ENCODE measurements around the gene TM9SF1. TPM values are rescaled to one million over a fixed set of nuclear protein-coding genes. Genes with fewer than 3 reads are reported as not detected.

Gene TM9SF1, protein sequence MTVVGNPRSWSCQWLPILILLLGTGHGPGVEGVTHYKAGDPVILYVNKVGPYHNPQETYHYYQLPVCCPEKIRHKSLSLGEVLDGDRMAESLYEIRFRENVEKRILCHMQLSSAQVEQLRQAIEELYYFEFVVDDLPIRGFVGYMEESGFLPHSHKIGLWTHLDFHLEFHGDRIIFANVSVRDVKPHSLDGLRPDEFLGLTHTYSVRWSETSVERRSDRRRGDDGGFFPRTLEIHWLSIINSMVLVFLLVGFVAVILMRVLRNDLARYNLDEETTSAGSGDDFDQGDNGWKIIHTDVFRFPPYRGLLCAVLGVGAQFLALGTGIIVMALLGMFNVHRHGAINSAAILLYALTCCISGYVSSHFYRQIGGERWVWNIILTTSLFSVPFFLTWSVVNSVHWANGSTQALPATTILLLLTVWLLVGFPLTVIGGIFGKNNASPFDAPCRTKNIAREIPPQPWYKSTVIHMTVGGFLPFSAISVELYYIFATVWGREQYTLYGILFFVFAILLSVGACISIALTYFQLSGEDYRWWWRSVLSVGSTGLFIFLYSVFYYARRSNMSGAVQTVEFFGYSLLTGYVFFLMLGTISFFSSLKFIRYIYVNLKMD
- total RNA-seq: 10 to 100 TPM; 16.2 to 40.5 (median 19.2) TPM
- polyA plus RNA-seq: 10 to 100 TPM; 32.1 to 34.4 TPM
- 5.8 reads per million, percentile 26 among the genes with 10 or more reads in this experiment for total RNA-seq

GRCh38 chr14:24195186-24196070 is at the start of gene TM9SF1:
Gene TM9SF1 (minus strand): TSS chr14:24195441. CDS start chr14:24195019, 422 bp downstream.
- Histone ChIP-seq H3K4me3 (ENCODE audit: low read length) (peak within 1 kb of the TSS; percentile 74), H3K27ac (ENCODE audit: low read depth, low read length) (peak within 1 kb of the TSS; percentile 99), H3K4me1 (ENCODE audit: control insufficient read depth in 2 of 2, insufficient read depth in 2 of 2, low read length in 2 of 2) (peaks cover 14 to 16% of the 10 kb centered on the region in 2 donors), H3K36me3 (ENCODE audit: control insufficient read depth in 2 of 3, insufficient read depth in 3 of 3, low read length in 3 of 3) (peaks cover 0 to 26% (median 5%) of the 10 kb centered on the region in 3 experiments), H3K27me3 (ENCODE audit: control insufficient read depth in 2 of 2, insufficient read depth in 2 of 2, low read length in 2 of 2) (no peaks in the 10 kb centered on the region), H3K9me3 (ENCODE audit: control insufficient read depth in 2 of 3, low read length in 3 of 3) (no peaks in the 10 kb centered on the region)
- peak; percentile 86 to 92 (median 90) for DNase-seq
- intact Hi-C loops (cut with micrococcal nuclease): loop anchor here (1.0 kb wide), 10 partner anchors 7 to 104 kb away; partner anchors contain the start of genes CHMP4A (in 2 of the 2), EMC9 (in 2 of the 2), GMPR2 (in 2 of the 2) and IRF9 (in 2 of the 2)
- ChIA-PET POLR2A (interaction anchor here (0.6 to 3.9 kb wide), 32 partner anchors 9 to 893 kb away, joined by 3 to 79 read pairs (median 4); partner anchors contain the start of genes CHMP4A, CIDEB, DCAF11 and EMC9), CTCF (interaction anchor here (0.5 to 2.0 kb wide), 8 partner anchors 12 to 472 kb away, joined by 3 to 6 read pairs (median 4); partner anchors contain the start of genes CHMP4A, IRF9, MDP1 and PSME1)
- Mint-ChIP-seq H3K27ac (peak within 1 kb of the TSS; percentile 88 to 98 (median 98)), H3K4me1 (peaks cover 38 to 69% (median 59%) of the 10 kb centered on the region in 7 donors), H3K4me3 (peak within 1 kb of the TSS; percentile 88 to 97 (median 93)), H3K36me3 (peaks cover 8 to 39% (median 11%) of the 10 kb centered on the region in 5 donors), H3K27me3 (no peaks in the 10 kb centered on the region), H3K9me3 (peaks cover 0 to 1% (median 0%) of the 10 kb centered on the region in 11 donors)
- ATAC-seq: peak; percentile 90

DNA sequence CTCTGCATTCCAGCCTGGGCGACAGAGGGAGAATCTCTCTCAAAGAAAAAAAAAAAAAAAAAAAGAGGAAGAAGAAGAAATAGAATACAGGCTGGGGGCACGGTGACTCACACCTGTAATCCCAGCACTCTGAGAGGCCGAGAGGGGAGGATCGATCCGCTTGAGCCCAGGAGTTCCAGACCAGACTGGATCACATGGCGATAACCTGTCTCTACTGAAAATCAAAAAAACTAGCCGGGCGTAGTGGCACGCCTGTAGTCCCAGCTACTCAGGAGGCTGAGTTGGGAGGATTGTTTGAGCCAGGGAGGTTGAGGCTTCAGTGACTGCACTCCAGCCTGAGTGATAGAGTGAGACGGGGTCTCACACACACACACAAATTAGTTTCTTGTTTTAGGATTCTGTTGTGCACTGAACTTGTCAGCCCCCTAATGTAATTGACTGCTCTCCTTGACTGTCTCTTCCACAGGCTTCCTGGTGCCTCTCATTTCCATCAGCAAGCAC is 48.1 kb upstream of the TM9SF1 start:
- peaks cover 0 to 1% (median 0%) of the 10 kb centered on the region in 11 donors for H3K9me3 Mint-ChIP-seq
- peaks cover 40 to 41% of the 10 kb centered on the region in 2 donors for H3K4me1 ChIP-seq (ENCODE audit: control insufficient read depth in 2 of 2, insufficient read depth in 2 of 2, low read length in 2 of 2)
- peak overlapping the region; percentile 78 for H3K4me3 ChIP-seq (ENCODE audit: low read length)
- peaks cover 16 to 29% (median 20%) of the 10 kb centered on the region in 3 experiments for H3K36me3 ChIP-seq (ENCODE audit: control insufficient read depth in 2 of 3, insufficient read depth in 3 of 3, low read length in 3 of 3)
- peak overlapping the region; percentile 98 for H3K27ac ChIP-seq (ENCODE audit: low read depth, low read length)
- H3K9me3 ChIP-seq (ENCODE audit: control insufficient read depth in 2 of 3, low read length in 3 of 3): no peaks in the 10 kb centered on the region
- peak in 1 of 9 donors; percentile 30 for DNase-seq
- no peaks in the 10 kb centered on the region for H3K27me3 Mint-ChIP-seq
- intact Hi-C loops (cut with micrococcal nuclease): loop anchor here (1.0 to 2.0 kb wide), 3 partner anchors 54 to 433 kb away; no protein-coding TSS in a partner anchor
- POLR2A ChIA-PET: interaction anchor here (0.6 to 7.2 kb wide), 21 partner anchors 10 to 193 kb away, joined by 3 to 125 read pairs (median 8); partner anchors contain the start of genes CBLN3, CHMP4A, DHRS1 and GMPR2
- H3K36me3 Mint-ChIP-seq: peaks cover 3 to 19% (median 6%) of the 10 kb centered on the region in 5 donors
- H3K4me3 Mint-ChIP-seq: peak overlapping the region; percentile 84 to 99 (median 98)
- no peak for ATAC-seq
- no peaks in the 10 kb centered on the region for H3K27me3 ChIP-seq (ENCODE audit: control insufficient read depth in 2 of 2, insufficient read depth in 2 of 2, low read length in 2 of 2)
- peaks cover 34 to 64% (median 58%) of the 10 kb centered on the region in 7 donors for H3K4me1 Mint-ChIP-seq
- H3K27ac Mint-ChIP-seq: peak overlapping the region; percentile 98 to 100 (median 100)
- CTCF ChIA-PET: interaction anchor here (0.6 to 7.9 kb wide), 20 partner anchors 8 to 261 kb away, joined by 3 to 140 read pairs (median 6); partner anchors contain the start of genes CHMP4A, CIDEB, DHRS1 and KHNYN

DNA sequence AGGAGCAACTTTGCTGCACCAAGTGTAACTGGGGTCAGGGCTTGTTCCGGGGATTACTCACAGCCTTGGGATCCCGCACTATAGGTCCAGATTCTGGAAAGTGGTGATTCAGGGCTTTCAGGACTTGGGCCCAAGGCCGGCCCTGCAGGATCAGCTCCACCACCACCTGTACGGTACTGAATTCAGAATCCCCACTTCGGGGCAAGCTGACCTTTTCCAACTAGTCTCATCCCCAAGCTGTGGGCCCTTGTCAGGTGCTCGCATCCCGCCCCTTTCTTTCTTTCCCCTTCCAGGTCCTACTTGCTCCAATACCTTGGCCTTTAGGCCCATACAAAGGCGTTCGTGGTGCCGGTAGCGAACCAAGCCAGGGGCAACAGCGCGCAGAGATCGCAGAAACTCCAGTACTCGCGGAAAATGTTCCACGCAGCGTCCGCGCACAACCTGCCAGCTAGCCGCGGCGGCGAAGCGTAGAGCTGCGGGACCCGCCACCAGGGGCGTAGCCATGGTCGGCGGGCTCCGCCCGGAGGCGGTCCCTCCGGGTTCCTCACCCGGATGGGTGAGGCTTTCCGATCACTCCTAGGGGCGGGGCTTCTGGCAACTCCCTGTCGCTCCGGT is 46.7 kb upstream of the TM9SF1 start:
- no peaks in the 10 kb centered on the region for H3K27me3 Mint-ChIP-seq
- H3K9me3 ChIP-seq (ENCODE audit: control insufficient read depth in 2 of 3, low read length in 3 of 3): no peaks in the 10 kb centered on the region
- H3K9me3 Mint-ChIP-seq: peaks cover 0 to 1% (median 0%) of the 10 kb centered on the region in 11 donors
- H3K4me3 Mint-ChIP-seq: peak overlapping the region; percentile 84 to 99 (median 98)
- POLR2A ChIA-PET: interaction anchor here (0.7 to 7.2 kb wide), 45 partner anchors 8 to 1235 kb away, joined by 3 to 125 read pairs (median 6); partner anchors contain the start of genes ACIN1, C14orf119, CBLN3 and CHMP4A
- H3K36me3 Mint-ChIP-seq: peaks cover 3 to 29% (median 20%) of the 10 kb centered on the region in 5 donors
- peak overlapping the region; percentile 78 for H3K4me3 ChIP-seq (ENCODE audit: low read length)
- peaks cover 16 to 43% (median 20%) of the 10 kb centered on the region in 3 experiments for H3K36me3 ChIP-seq (ENCODE audit: control insufficient read depth in 2 of 3, insufficient read depth in 3 of 3, low read length in 3 of 3)
- CTCF ChIA-PET: interaction anchor here (0.6 to 7.9 kb wide), 36 partner anchors 9 to 695 kb away, joined by 3 to 140 read pairs (median 5); partner anchors contain the start of genes CHMP4A, CIDEB, DCAF11 and DHRS1
- peaks cover 42 to 71% (median 62%) of the 10 kb centered on the region in 7 donors for H3K4me1 Mint-ChIP-seq
- peak overlapping the region; percentile 98 to 100 (median 100) for H3K27ac Mint-ChIP-seq
- peak in 7 of 9 donors; percentile 94 to 98 (median 97) for DNase-seq
- intact Hi-C loops (cut with micrococcal nuclease): loop anchor here (1.0 to 2.0 kb wide), 15 partner anchors 10 to 435 kb away; partner anchors contain the start of genes DCAF11 (in 2 of the 2), GMPR2 (in 2 of the 2), IPO4 (in 2 of the 2) and IRF9 (in 2 of the 2)
- no peaks in the 10 kb centered on the region for H3K27me3 ChIP-seq (ENCODE audit: control insufficient read depth in 2 of 2, insufficient read depth in 2 of 2, low read length in 2 of 2)
- H3K27ac ChIP-seq (ENCODE audit: low read depth, low read length): peak overlapping the region; percentile 98
- peaks cover 40 to 41% of the 10 kb centered on the region in 2 donors for H3K4me1 ChIP-seq (ENCODE audit: control insufficient read depth in 2 of 2, insufficient read depth in 2 of 2, low read length in 2 of 2)
- ATAC-seq: peak; percentile 89

GRCh38 chr14:24240110-24240918 is 45.1 kb upstream of the TM9SF1 start:
- Mint-ChIP-seq H3K4me1 (peaks cover 52 to 85% (median 67%) of the 10 kb centered on the region in 7 donors), H3K27ac (peak overlapping the region in 8 of 9 donors; percentile 51 to 100 (median 84)), H3K4me3 (peak overlapping the region; percentile 13 to 99 (median 87)), H3K9me3 (peaks cover 0 to 1% (median 0%) of the 10 kb centered on the region in 11 donors), H3K36me3 (peaks cover 11 to 39% (median 32%) of the 10 kb centered on the region in 5 donors), H3K27me3 (no peaks in the 10 kb centered on the region)
- no peaks in the 10 kb centered on the region for H3K9me3 ChIP-seq (ENCODE audit: control insufficient read depth in 2 of 3, low read length in 3 of 3)
- intact Hi-C loops (cut with micrococcal nuclease): no loop called here
- DNase-seq: no peak
- POLR2A ChIA-PET: interaction anchor here (2.5 to 7.2 kb wide), 9 partner anchors 7 to 190 kb away, joined by 15 to 125 read pairs (median 27); partner anchors contain the start of genes CBLN3, CHMP4A, CIDEB and DHRS1
- H3K36me3 ChIP-seq (ENCODE audit: control insufficient read depth in 2 of 3, insufficient read depth in 3 of 3, low read length in 3 of 3): peaks cover 20 to 58% (median 26%) of the 10 kb centered on the region in 3 experiments
- H3K4me1 ChIP-seq (ENCODE audit: control insufficient read depth in 2 of 2, insufficient read depth in 2 of 2, low read length in 2 of 2): peaks cover 37 to 40% of the 10 kb centered on the region in 2 donors
- no peak for ATAC-seq
- H3K27me3 ChIP-seq (ENCODE audit: control insufficient read depth in 2 of 2, insufficient read depth in 2 of 2, low read length in 2 of 2): no peaks in the 10 kb centered on the region
- CTCF ChIA-PET: interaction anchor here (7.9 kb wide), 1 partner anchor 59 kb away, joined by 140 read pairs; the partner anchor contains the start of genes DHRS1 and NOP9
- H3K27ac ChIP-seq (ENCODE audit: low read depth, low read length): peak overlapping the region; percentile 98
- H3K4me3 ChIP-seq (ENCODE audit: low read length): no peak overlapping the region

All from naive thymus-derived CD4-positive, alpha-beta T cell (primary cell).